ENCODE measurements around the gene TMEM200B.

DNA sequence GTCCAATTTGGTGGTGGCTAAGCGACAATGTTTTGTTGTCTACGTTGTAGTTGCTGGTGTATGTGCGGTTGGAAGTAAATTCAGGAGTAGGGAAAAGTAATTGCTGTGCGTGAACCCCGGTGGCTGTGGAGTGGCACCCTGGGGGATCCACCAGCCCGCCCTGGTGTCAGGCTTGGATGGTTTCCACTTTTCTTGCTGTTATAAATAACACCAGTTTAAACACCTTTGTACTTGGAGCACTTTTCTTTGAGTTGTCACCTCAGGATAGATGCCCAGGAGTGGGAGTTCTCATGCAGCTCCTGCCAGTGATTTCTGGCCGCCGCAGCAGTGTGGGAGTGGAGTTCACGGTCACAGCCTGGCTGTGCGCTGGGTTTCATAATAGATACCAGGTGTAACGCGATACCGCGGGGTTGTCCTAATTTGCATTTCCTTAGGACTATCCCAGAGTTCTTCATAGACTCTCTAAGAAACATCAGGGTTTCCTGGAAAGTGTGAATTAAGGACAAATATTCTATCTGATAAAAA, 12.8 kb upstream of the TMEM200B start:
- TF ChIP-seq, protein P1, sequence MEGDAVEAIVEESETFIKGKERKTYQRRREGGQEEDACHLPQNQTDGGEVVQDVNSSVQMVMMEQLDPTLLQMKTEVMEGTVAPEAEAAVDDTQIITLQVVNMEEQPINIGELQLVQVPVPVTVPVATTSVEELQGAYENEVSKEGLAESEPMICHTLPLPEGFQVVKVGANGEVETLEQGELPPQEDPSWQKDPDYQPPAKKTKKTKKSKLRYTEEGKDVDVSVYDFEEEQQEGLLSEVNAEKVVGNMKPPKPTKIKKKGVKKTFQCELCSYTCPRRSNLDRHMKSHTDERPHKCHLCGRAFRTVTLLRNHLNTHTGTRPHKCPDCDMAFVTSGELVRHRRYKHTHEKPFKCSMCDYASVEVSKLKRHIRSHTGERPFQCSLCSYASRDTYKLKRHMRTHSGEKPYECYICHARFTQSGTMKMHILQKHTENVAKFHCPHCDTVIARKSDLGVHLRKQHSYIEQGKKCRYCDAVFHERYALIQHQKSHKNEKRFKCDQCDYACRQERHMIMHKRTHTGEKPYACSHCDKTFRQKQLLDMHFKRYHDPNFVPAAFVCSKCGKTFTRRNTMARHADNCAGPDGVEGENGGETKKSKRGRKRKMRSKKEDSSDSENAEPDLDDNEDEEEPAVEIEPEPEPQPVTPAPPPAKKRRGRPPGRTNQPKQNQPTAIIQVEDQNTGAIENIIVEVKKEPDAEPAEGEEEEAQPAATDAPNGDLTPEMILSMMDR (IDR thresholded peaks at IDR 0.05; ENCODE audit: borderline replicate concordance, extremely low read depth, low read length, poor library complexity, severe bottlenecking) = no peak
- no peak for TF ChIP-seq EZH2 (IDR thresholded peaks at IDR 0.05; ENCODE audit: borderline replicate concordance, low read depth, low read length, severe bottlenecking)

Measured in DND-41 (cell line).